Measurements from ENCODE around the gene C12orf76. TPM values are rescaled to one million over a fixed set of nuclear protein-coding genes. Genes with fewer than 3 reads are reported as not detected.
"Not testable (repeated sequence)": the region's sequence is repeated elsewhere in the genome, so short reads cannot be mapped to it uniquely, and the experiment has no call there.

Gene C12orf76
- total RNA-seq, 4 donors from 2014 or later, result 3.0 to 22.8 (median 8.0) TPM

DNA sequence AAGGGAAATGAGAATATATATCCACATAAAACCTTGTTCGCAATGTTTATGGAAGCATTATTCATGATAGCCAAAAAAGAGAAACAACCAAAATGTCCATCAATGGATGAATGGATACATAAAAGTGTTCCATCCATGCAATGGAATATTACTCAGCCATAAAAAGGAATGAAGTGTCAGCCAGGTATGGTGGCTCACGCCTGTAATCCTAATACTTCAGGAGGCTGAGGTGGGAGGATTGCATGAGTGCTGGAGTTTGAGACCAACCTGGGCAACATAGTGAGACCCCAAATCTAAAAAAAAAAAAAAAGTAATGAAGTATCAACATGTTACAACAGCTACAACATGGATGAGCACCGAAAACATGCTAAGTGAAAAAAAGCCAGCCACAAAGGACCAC is 23.6 kb upstream of the C12orf76 start:
- in situ Hi-C loops (cut with MboI; ENCODE audit: low sequenced_read_pairs in 4 of 4), result no loop called here
- no peaks in the 10 kb centered on the region for H3K27me3 ChIP-seq
- H3K36me3 ChIP-seq, result no peaks in the 10 kb centered on the region
- TF ChIP-seq POLR2A (IDR thresholded peaks at IDR 0.05), result no peak
- TF ChIP-seq, protein P1, sequence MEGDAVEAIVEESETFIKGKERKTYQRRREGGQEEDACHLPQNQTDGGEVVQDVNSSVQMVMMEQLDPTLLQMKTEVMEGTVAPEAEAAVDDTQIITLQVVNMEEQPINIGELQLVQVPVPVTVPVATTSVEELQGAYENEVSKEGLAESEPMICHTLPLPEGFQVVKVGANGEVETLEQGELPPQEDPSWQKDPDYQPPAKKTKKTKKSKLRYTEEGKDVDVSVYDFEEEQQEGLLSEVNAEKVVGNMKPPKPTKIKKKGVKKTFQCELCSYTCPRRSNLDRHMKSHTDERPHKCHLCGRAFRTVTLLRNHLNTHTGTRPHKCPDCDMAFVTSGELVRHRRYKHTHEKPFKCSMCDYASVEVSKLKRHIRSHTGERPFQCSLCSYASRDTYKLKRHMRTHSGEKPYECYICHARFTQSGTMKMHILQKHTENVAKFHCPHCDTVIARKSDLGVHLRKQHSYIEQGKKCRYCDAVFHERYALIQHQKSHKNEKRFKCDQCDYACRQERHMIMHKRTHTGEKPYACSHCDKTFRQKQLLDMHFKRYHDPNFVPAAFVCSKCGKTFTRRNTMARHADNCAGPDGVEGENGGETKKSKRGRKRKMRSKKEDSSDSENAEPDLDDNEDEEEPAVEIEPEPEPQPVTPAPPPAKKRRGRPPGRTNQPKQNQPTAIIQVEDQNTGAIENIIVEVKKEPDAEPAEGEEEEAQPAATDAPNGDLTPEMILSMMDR (IDR thresholded peaks at IDR 0.05 in 4 of 5, conservative IDR thresholded peaks at IDR 0.05 in 1 of 5), result no peak
- no peak overlapping the region for H3K27ac ChIP-seq
- ATAC-seq (no peak), DNase-seq (no peak)
- H3K4me3 ChIP-seq, result no peak overlapping the region
- H3K9me3 ChIP-seq, result no peaks in the 10 kb centered on the region
- intact Hi-C loops (cut with DNase I; ENCODE audit: low total_unique reads), result no loop called here
- H3K4me1 ChIP-seq, result peaks cover 0 to 4% of the 10 kb centered on the region in 2 donors

DNA sequence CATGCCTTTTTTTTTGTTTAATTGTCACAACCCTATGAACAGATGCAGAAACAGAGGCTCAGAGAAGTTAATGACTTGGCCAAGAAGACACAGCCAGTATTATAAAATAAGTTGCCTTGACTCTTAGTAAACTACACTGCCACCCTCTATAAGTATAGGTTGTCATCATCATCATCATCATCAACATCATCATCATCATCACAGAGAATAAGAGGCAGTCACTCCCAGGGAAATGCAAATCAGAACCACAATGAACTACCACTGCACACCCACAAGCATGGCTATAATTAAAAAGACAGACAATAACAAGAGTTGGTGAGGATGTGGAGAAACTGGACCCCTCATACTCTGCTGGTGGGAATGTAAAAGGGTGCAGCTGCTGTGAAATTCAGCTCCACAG is 23.2 kb upstream of the C12orf76 start:
- no peak for TF ChIP-seq POLR2A (IDR thresholded peaks at IDR 0.05)
- TF ChIP-seq, protein P1 (IDR thresholded peaks at IDR 0.05 in 4 of 5, conservative IDR thresholded peaks at IDR 0.05 in 1 of 5), result no peak
- DNase-seq (no peak), ATAC-seq (no peak)
- intact Hi-C loops (cut with DNase I; ENCODE audit: low total_unique reads), result no loop called here
- Histone ChIP-seq H3K9me3 (no peaks in the 10 kb centered on the region), H3K4me1 (peaks cover 0 to 4% of the 10 kb centered on the region in 2 donors), H3K27me3 (no peaks in the 10 kb centered on the region), H3K4me3 (no peak overlapping the region), H3K27ac (no peak overlapping the region), H3K36me3 (no peaks in the 10 kb centered on the region)
- in situ Hi-C loops (cut with MboI; ENCODE audit: low sequenced_read_pairs in 4 of 4), result no loop called here

DNA sequence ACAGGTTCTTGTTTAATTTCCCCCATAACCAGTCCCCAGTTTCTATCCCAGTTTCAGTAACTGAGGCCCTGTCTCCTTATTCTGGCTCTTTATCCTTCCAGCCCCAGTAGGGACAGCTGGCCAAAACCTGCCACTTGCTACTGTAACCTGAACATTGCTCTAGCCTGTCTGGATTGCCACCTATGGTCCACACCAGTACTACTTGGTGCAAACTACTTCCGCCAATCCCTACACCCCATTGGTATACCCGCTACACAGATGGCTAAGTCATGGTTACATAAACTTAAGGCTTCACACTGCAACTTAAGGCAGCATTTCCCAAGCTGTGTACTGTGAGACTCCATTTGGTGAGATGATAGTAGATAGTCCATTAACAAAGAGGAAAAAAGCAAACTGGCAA is 20.3 kb upstream of the C12orf76 start:
- no peak for ATAC-seq
- Histone ChIP-seq H3K27me3 (no peaks in the 10 kb centered on the region), H3K4me1 (peaks cover 0 to 4% of the 10 kb centered on the region in 2 donors), H3K27ac (no peak overlapping the region), H3K4me3 (no peak overlapping the region), H3K36me3 (no peaks in the 10 kb centered on the region), H3K9me3 (no peaks in the 10 kb centered on the region)
- DNase-seq, result no peak
- in situ Hi-C loops (cut with MboI; ENCODE audit: low sequenced_read_pairs in 4 of 4) (no loop called here), intact Hi-C loops (cut with DNase I; ENCODE audit: low total_unique reads) (no loop called here)
- no peak for TF ChIP-seq POLR2A (IDR thresholded peaks at IDR 0.05)
- TF ChIP-seq, protein P1 (IDR thresholded peaks at IDR 0.05 in 4 of 5, conservative IDR thresholded peaks at IDR 0.05 in 1 of 5), result no peak

DNA sequence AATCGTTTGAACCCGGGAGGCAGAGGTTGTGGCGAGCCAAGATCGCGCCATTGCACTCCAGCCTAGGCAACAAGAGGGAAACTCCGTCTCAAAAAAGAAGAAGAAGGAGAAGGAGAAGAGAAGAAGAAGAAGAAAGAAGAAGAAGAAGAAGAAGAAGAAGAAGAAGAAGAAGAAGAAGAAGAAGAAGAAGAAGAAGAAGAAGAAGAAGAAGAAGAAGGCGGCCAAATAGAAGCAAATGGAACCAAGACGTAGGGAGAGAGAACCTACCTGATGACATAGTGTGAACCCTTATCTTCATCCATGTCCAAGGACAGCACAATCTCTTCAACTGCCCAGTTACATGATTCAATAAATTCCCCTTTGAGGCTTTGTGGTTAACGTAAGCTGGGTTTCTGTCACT is 19.8 kb upstream of the C12orf76 start:
- ATAC-seq; intact Hi-C loops (cut with DNase I; ENCODE audit: low total_unique reads); DNase-seq: not testable (repeated sequence)

DNA sequence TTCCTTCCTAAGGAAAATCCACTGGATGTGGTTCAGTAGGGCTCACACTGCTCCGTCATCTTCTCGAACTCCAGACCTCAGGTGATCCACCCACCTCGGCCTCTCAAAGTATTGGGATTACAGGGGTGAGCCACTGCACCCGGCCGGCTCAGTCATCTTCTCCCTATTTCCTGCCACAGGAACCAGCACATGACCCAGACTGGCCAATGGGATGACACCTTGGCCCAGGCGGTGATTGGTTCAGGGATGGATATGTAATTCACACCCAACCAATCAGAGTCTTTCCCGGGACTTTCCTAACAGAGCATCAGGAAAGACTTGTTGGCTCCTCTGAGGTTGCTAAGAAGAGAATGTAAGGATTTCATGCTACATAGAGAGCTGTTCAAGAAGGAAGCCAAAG is 19.2 kb upstream of the C12orf76 start:
- H3K36me3 ChIP-seq, result no peaks in the 10 kb centered on the region
- no peaks in the 10 kb centered on the region for H3K4me1 ChIP-seq
- intact Hi-C loops (cut with DNase I; ENCODE audit: low total_unique reads) (no loop called here), in situ Hi-C loops (cut with MboI; ENCODE audit: low sequenced_read_pairs in 4 of 4) (no loop called here)
- no peaks in the 10 kb centered on the region for H3K27me3 ChIP-seq
- no peaks in the 10 kb centered on the region for H3K9me3 ChIP-seq
- DNase-seq (no peak), ATAC-seq (no peak)
- TF ChIP-seq, protein P1 (IDR thresholded peaks at IDR 0.05 in 4 of 5, conservative IDR thresholded peaks at IDR 0.05 in 1 of 5), result no peak
- no peak for TF ChIP-seq POLR2A (IDR thresholded peaks at IDR 0.05)
- no peak overlapping the region for H3K27ac ChIP-seq
- H3K4me3 ChIP-seq, result no peak overlapping the region

More for the DNA sequence above, 19.8 kb upstream of the C12orf76 start:
- H3K27ac ChIP-seq; H3K36me3 ChIP-seq; in situ Hi-C loops (cut with MboI; ENCODE audit: low sequenced_read_pairs in 4 of 4); H3K4me3 ChIP-seq; H3K4me1 ChIP-seq; H3K9me3 ChIP-seq; H3K27me3 ChIP-seq: not testable (repeated sequence)
